IMR-90 (cell line): ENCODE results near the gene PLAGL1. TPM values are rescaled to one million over a fixed set of nuclear protein-coding genes. Genes with fewer than 3 reads are reported as not detected.

Experiments used
- ATAC-seq: fragments of 200-7000 bp; cut with Tn5 transposase; 2 replicates; pipeline ENCODE4 v1.9.1; 2020; ENCODE audit warnings: low read depth, mild to moderate bottlenecking, moderate library complexity
- BruUV-seq: library from RNA; stranded (reverse); fragments of 400-500 nt; replicated peaks from 2 replicates; lab custom pipeline; 2021; lab: Mats Ljungman, UMichigan
- CTCF ChIA-PET: fragments of 300-600 bp; formaldehyde crosslinking; extraction: SDS; loops from one replicate; lab custom pipeline; 2021; ENCODE audit warnings: antibody characterized with exemption; lab: Yijun Ruan, JAX
- POLR2A ChIA-PET: fragments of 300-600 bp; sonication (Branson Sonifier 250); formaldehyde crosslinking; loops from one replicate; lab custom pipeline; 2022; ENCODE audit warnings: antibody characterized with exemption; ENCODE audit not compliant: unreplicated experiment; lab: Charles Lee
- DNase-seq: peaks from one replicate; pipeline ENCODE4 v3.0.0; 2013
- H2AFZ ChIP-seq: replicated peaks from 2 replicates; pipeline ENCODE3; 2013; ENCODE audit warnings: low read length, mild to moderate bottlenecking; ENCODE audit not compliant: poor library complexity
- H2AK5ac ChIP-seq: 2 replicates; pipeline ENCODE4 v1.6.1; 2013; ENCODE audit warnings: low read depth, low read length, inconsistent platforms
- H2AK9ac ChIP-seq: replicated peaks from 2 replicates; pipeline ENCODE3; 2013; ENCODE audit warnings: mild to moderate bottlenecking, low read depth, low read length, moderate library complexity; ENCODE audit not compliant: poor library complexity
- H2BK120ac ChIP-seq: 2 replicates; pipeline ENCODE4 v1.6.1; 2013; ENCODE audit warnings: low read depth, low read length, inconsistent platforms
- H2BK15ac ChIP-seq: 3 replicates; pipeline ENCODE4 v1.6.1; 2013; ENCODE audit warnings: low read depth, low read length, inconsistent platforms
- H2BK20ac ChIP-seq: 2 replicates; pipeline ENCODE4 v1.6.1; 2013; ENCODE audit warnings: low read depth, mild to moderate bottlenecking, inconsistent platforms, low read length, moderate library complexity
- H2BK5ac ChIP-seq: 2 replicates; pipeline ENCODE4 v1.6.1; 2013; ENCODE audit warnings: mild to moderate bottlenecking, low read depth, low read length, inconsistent platforms; ENCODE audit not compliant: poor library complexity, severe bottlenecking
- H3K14ac ChIP-seq: replicated peaks from 2 replicates; pipeline ENCODE4 v1.6.1; 2013; ENCODE audit warnings: low read depth, low read length, inconsistent platforms
- H3K18ac ChIP-seq: 2 replicates; pipeline ENCODE4 v1.6.1; 2013; ENCODE audit warnings: low read depth, low read length, control low read depth
- H3K23ac ChIP-seq: 2 replicates; pipeline ENCODE4 v1.6.1; 2013; ENCODE audit warnings: low read depth, low read length, inconsistent platforms
- H3K27ac ChIP-seq: 2 replicates; pipeline ENCODE4 v1.5.1; 2013; ENCODE audit warnings: mild to moderate bottlenecking, control low read depth, low read length; ENCODE audit not compliant: insufficient read depth
- H3K27me3 ChIP-seq: 2 replicates; pipeline ENCODE4 v1.6.1; 2013; ENCODE audit warnings: low read length; ENCODE audit not compliant: control insufficient read depth, insufficient read depth
- H3K36me3 ChIP-seq: 2 replicates; pipeline ENCODE4 v1.6.1; 2013; ENCODE audit warnings: low read length, mixed read lengths; ENCODE audit not compliant: control insufficient read depth, insufficient read depth
- H3K4ac ChIP-seq: 2 replicates; pipeline ENCODE4 v1.6.1; 2013; ENCODE audit warnings: low read depth, low read length, inconsistent platforms
- H3K4me1 ChIP-seq: 2 replicates; pipeline ENCODE4 v1.6.1; 2013; ENCODE audit warnings: low read length, mixed read lengths; ENCODE audit not compliant: control insufficient read depth, insufficient read depth
- H3K4me2 ChIP-seq: 2 replicates; pipeline ENCODE4 v1.6.1; 2013; ENCODE audit warnings: low read depth, mild to moderate bottlenecking, control low read depth, low read length, moderate library complexity
- H3K4me3 ChIP-seq: 2 replicates; pipeline ENCODE4 v1.5.1; 2013; ENCODE audit warnings: low read depth, mild to moderate bottlenecking, control low read depth, low read length, moderate library complexity; ENCODE audit not compliant: insufficient read depth
- H3K56ac ChIP-seq: 2 replicates; pipeline ENCODE4 v1.6.1; 2013; ENCODE audit warnings: low read length, inconsistent platforms; ENCODE audit not compliant: insufficient read depth; ENCODE audit errors: extremely low read depth
- H3K79me1 ChIP-seq, 2 experiments: 2 replicates each; pipeline ENCODE4 v1.6.1; 2013; ENCODE audit warnings: low read length in 2 of 2, inconsistent platforms in 1 of 2, low read depth in 1 of 2
- H3K9ac ChIP-seq: 2 replicates; pipeline ENCODE4 v1.6.1; 2013; ENCODE audit warnings: low read depth, low read length, control low read depth
- H3K9me1 ChIP-seq: 2 replicates; pipeline ENCODE4 v1.6.1; 2013; ENCODE audit warnings: low read length, inconsistent platforms; ENCODE audit not compliant: insufficient read depth
- H3K9me3 ChIP-seq: 2 replicates; pipeline ENCODE4 v1.6.1; 2013; ENCODE audit warnings: low read length; ENCODE audit not compliant: control insufficient read depth, insufficient read depth
- H4K20me1 ChIP-seq: 2 replicates; pipeline ENCODE4 v1.6.1; 2013; ENCODE audit warnings: low read length, inconsistent platforms; ENCODE audit not compliant: insufficient read depth
- H4K5ac ChIP-seq: 2 replicates; pipeline ENCODE4 v1.6.1; 2013; ENCODE audit warnings: mild to moderate bottlenecking, low read depth, low read length, control low read depth
- H4K8ac ChIP-seq, 2 experiments: 2 replicates each; pipeline ENCODE4 v1.6.1; 2013; ENCODE audit warnings: low read depth in 2 of 2, low read length in 2 of 2, control low read depth in 1 of 2, inconsistent platforms in 1 of 2
- H4K91ac ChIP-seq: 2 replicates; pipeline ENCODE4 v1.6.1; 2013; ENCODE audit warnings: low read depth, low read length, inconsistent platforms; ENCODE audit not compliant: insufficient read depth
- BHLHE40 ChIP-seq: fragments of 150-350 bp; IDR thresholded peaks from 2 replicates; pipeline ENCODE4 v1.6.1; 2016; ENCODE audit warnings: mild to moderate bottlenecking, low read depth, low read length
- CHD1 ChIP-seq: IDR thresholded peaks from 2 replicates; pipeline ENCODE4 v1.6.1; 2012; ENCODE audit warnings: low read depth, low read length, improper control_type of control experiment
- MXI1 ChIP-seq: IDR thresholded peaks from 2 replicates; pipeline ENCODE4 v1.6.1; 2012; ENCODE audit warnings: low read depth, mild to moderate bottlenecking, low read length, moderate library complexity, borderline replicate concordance
- POLR2A ChIP-seq: IDR thresholded peaks from 2 replicates; pipeline ENCODE4 v1.6.1; 2012; ENCODE audit warnings: mild to moderate bottlenecking, low read depth, low read length
- RAD21 ChIP-seq: IDR thresholded peaks from 2 replicates; pipeline ENCODE4 v1.6.1; 2012; ENCODE audit warnings: low read length, improper control_type of control experiment
- RFX5 ChIP-seq: IDR thresholded peaks from 2 replicates; pipeline ENCODE4 v1.8.0; 2012; ENCODE audit warnings: low read depth, mild to moderate bottlenecking, low read length, moderate library complexity
- WGBS, 2 experiments: methylation state at CpG; one replicate each; pipeline versions ENCODE4 v1.1.5 to v1.1.7; 2013; ENCODE audit warnings: missing lambda C conversion rate in 2 of 2; ENCODE audit not compliant: insufficient read length in 1 of 2; ENCODE audit errors: extremely low coverage in 2 of 2; 5-methylcytosine and 5-hydroxymethylcytosine counted together
- dilution Hi-C: fragments of 300-500 bp; cut with HindIII; formaldehyde crosslinking; loops from one replicate; pipeline ENCODE4 v1.14.3; 2018; ENCODE audit warnings: low sequenced_read_pairs; ENCODE audit not compliant: unreplicated experiment
- in situ Hi-C: fragments of 300-500 bp; cut with MboI; formaldehyde crosslinking; loops from 3 replicates; pipeline ENCODE4 v1.14.3; 2019; ENCODE audit warnings: low sequenced_read_pairs, inconsistent platforms, mixed read lengths
- intact Hi-C: fragments of 100-400 bp; cut with micrococcal nuclease; formaldehyde crosslinking; loops from 2 replicates; pipeline ENCODE4 v1.10.0; 2022
- polyA plus RNA-seq, 3 experiments: library from polyadenylated mRNA; depleted of rRNA; stranded (reverse); fragments of >200 nt; gene quantifications; 2 replicates each; pipeline ENCODE4 v1.2.3, GENCODE V29; 2012; ENCODE audit warnings: low replicate concordance in 1 of 3
- total RNA-seq: library from RNA; depleted of rRNA; stranded (reverse); fragments of >200 nt; gene quantifications from 2 replicates; pipeline ENCODE4 v1.2.3, GENCODE V29; 2012

PLAGL1 gene
- total and polyA plus RNA-seq, 2 of the 4 experiments (the other 2 are of a cell fraction), result 23.3 to 73.8 TPM

DNA sequence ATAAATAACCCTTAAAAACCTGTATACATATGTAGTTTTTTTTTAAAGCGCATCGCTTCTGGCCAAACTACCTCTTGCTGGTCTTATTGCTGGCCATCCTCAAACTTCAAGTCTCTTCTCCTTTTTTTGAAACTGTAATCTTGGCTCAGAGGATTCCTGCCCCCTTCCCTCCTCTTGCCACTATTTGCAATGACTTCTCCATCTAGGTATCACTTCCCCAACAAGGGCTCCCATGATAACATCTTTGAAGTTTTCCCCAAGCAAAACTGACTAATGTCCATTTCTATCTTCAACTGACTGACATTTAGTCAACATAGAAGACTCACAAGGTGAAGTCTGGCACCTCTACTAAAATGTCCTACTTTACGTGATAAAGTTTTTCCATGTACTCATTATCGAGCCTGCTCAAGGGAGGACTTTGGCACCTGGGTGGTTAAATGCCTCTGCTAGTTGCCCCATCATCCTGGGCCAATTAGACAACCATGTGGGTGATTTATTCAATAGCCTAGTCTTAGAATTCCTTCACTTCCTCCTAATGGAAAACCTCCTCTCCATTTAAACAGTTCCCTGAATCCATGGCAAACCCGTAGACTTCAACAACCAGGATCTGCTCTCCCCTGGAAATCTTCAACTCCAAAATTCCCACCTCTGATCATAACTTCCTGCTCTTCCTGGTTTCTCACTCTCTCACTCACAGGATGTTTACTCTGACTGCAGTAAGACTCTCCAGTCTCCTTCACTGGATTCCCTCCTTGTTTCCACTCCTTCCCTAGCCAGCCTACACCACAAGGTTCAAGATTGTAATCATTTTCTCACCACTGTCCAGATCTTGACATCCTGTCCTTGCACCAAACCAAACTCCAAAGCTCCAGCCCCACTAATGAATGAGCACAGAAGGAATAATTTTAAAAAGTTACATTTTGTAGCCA lies 9.4 kb upstream of the PLAGL1 start:
- H2BK5ac ChIP-seq, result no peak overlapping the region
- no peak overlapping the region for H3K4me2 ChIP-seq
- no peak overlapping the region for H2AK9ac ChIP-seq
- H3K4me3 ChIP-seq, result no peak overlapping the region
- 75% methylated on average over 2 of the region's 5 CpGs; no CpG with 5 or more reads in 1 of the 2 experiments for WGBS, 2 experiments
- H3K79me1 ChIP-seq, result no peaks in the 10 kb centered on the region
- in situ Hi-C loops (loop anchor here (25.0 kb wide), 1 partner anchor 1330 kb away; no protein-coding TSS in a partner anchor), dilution Hi-C loops (no loop called here), intact Hi-C loops (loop anchor here (10.0 kb wide), 2 partner anchors 173 to 573 kb away; partner anchors contain the start of gene LTV1)
- no peak overlapping the region for H3K27ac ChIP-seq
- BruUV-seq, result no TSS peak
- no peak overlapping the region; the same call in 1 of the 2 replicates for H4K5ac ChIP-seq
- H3K9ac ChIP-seq, result no peak overlapping the region
- no peak overlapping the region for H2AFZ ChIP-seq
- no peak overlapping the region for H3K4ac ChIP-seq
- H2AK5ac ChIP-seq, result no peak overlapping the region
- ATAC-seq, result no peak
- peaks cover 2% of the 10 kb centered on the region; the same call in 1 of the 2 replicates for H3K4me1 ChIP-seq
- DNase-seq, result no peak
- no peak overlapping the region for H4K8ac ChIP-seq
- CTCF ChIA-PET, result no interaction called here
- POLR2A ChIA-PET, result no interaction called here
- no peak overlapping the region for H2BK15ac ChIP-seq
- peaks cover 2% of the 10 kb centered on the region for H3K27me3 ChIP-seq
- H3K18ac ChIP-seq, result no peak overlapping the region; the same call in 1 of the 2 replicates
- H2BK20ac ChIP-seq, result no peak overlapping the region
- H3K23ac ChIP-seq, result no peak overlapping the region
- no peaks in the 10 kb centered on the region for H3K9me3 ChIP-seq
- TF ChIP-seq POLR2A (no peak), RAD21 (no peak), RFX5 (no peak), BHLHE40 (no peak), CHD1 (no peak), MXI1 (no peak)
- H2BK120ac ChIP-seq, result no peak overlapping the region
- no peak overlapping the region for H3K14ac ChIP-seq
- H4K20me1 ChIP-seq, result no peaks in the 10 kb centered on the region
- H4K91ac ChIP-seq, result no peak overlapping the region
- H3K36me3 ChIP-seq, result no peaks in the 10 kb centered on the region
- H3K56ac ChIP-seq, result no peak overlapping the region
- no peaks in the 10 kb centered on the region for H3K9me1 ChIP-seq
